HepG2 (cell line): ENCODE measurements around the gene MCRIP2. TPM values are rescaled to one million over a fixed set of nuclear protein-coding genes. Genes with fewer than 3 reads are reported as not detected.
A peak's percentile ranks its signal among the peaks of the same experiment; 100 is the strongest.

Experiments
- ATAC-seq: fragments of 200-7000 bp; cut with Tn5 transposase; 3 replicates; pipeline ENCODE4 v1.9.1; 2020; ENCODE audit warnings: mild to moderate bottlenecking, moderate library complexity
- BruUV-seq: library from RNA; stranded (reverse); fragments of 400-500 nt; replicated peaks from 2 replicates; lab custom pipeline; 2021; lab: Mats Ljungman, UMichigan
- CTCF ChIA-PET: fragments of 300-600 bp; formaldehyde crosslinking; extraction: SDS; loops from one replicate; lab custom pipeline; 2021; ENCODE audit warnings: low total read pairs, inconsistent platforms, low intra/inter-chr PET ratio; lab: Yijun Ruan, JAX
- POLR2A ChIA-PET: fragments of 350-600 bp; sonication (Branson Sonifier 250); formaldehyde crosslinking; loops from one replicate; lab custom pipeline; 2020; ENCODE audit warnings: antibody characterized with exemption, inconsistent platforms; lab: Yijun Ruan, JAX
- DNase-seq: peaks from one replicate; pipeline ENCODE4 v3.0.0-alpha.2; 2015; ENCODE audit warnings: low spot score
- FAIRE-seq: peaks from 3 replicates; lab custom pipeline; 2011; peaks lifted over from hg19 to GRCh38; lab: Jason Lieb, UNC
- H2AFZ ChIP-seq: one replicate; pipeline ENCODE4 v1.6.1; 2011; ENCODE audit warnings: low read length, inconsistent platforms
- H3K27ac ChIP-seq: fragments of 300-600 bp; 3 replicates; pipeline ENCODE4 v1.8.0; 2011; ENCODE audit warnings: mixed run types, mild to moderate bottlenecking, mixed read lengths, low read length, inconsistent platforms; ENCODE audit not compliant: insufficient read depth; ENCODE audit errors: extremely low read length
- H3K27me3 ChIP-seq, 2 experiments: fragments of 200-600 bp in 1 of 2; 2 replicates in 1 of 2; 3 replicates in 1 of 2; pipeline versions ENCODE4 v1.6.0 to v1.8.0; 2011; ENCODE audit warnings: low read length in 2 of 2, mild to moderate bottlenecking in 2 of 2, moderate library complexity in 2 of 2, inconsistent platforms in 1 of 2; ENCODE audit not compliant: insufficient read depth in 2 of 2, control insufficient read depth in 1 of 2
- H3K36me3 ChIP-seq, 2 experiments: fragments of 200-600 bp in 1 of 2; replicated peaks in 1 of 2; 2 replicates in 1 of 2; 3 replicates in 1 of 2; pipeline versions ENCODE4 v1.5.1 to v1.8.0; 2011; ENCODE audit warnings: low read length in 2 of 2, inconsistent platforms in 1 of 2; ENCODE audit not compliant: insufficient read depth in 2 of 2, control insufficient read depth in 1 of 2
- H3K4me1 ChIP-seq: 2 replicates; pipeline ENCODE4 v1.5.1; 2012; ENCODE audit warnings: low read length, inconsistent platforms; ENCODE audit not compliant: insufficient read depth
- H3K4me2 ChIP-seq: 2 replicates; pipeline ENCODE4 v1.6.0; 2011; ENCODE audit warnings: low read depth, low read length, inconsistent platforms
- H3K4me3 ChIP-seq, 3 experiments: fragments of 200-600 bp in 1 of 3; sonication (generic), shearing (Covaris generic) in 1 of 3; replicated peaks in 1 of 3; 2 replicates each; pipeline ENCODE4 v1.5.1; 2011 to 2016; ENCODE audit warnings: low read length in 3 of 3, inconsistent platforms in 2 of 3, low read depth in 2 of 3, mild to moderate bottlenecking in 2 of 3, control low read depth in 1 of 3, mixed read lengths in 1 of 3; ENCODE audit not compliant: insufficient read depth in 1 of 3
- H3K79me2 ChIP-seq: one replicate; pipeline ENCODE4 v1.6.1; 2011; ENCODE audit warnings: low read length, inconsistent platforms; ENCODE audit not compliant: insufficient read depth
- H3K9ac ChIP-seq: 2 replicates; pipeline ENCODE4 v1.6.0; 2011; ENCODE audit warnings: mild to moderate bottlenecking, low read depth, low read length, inconsistent platforms; ENCODE audit not compliant: insufficient read depth
- H3K9me3 ChIP-seq: 2 replicates; pipeline ENCODE4 v1.5.1; 2012; ENCODE audit warnings: mild to moderate bottlenecking, low read length
- H4K20me1 ChIP-seq: 2 replicates; pipeline ENCODE4 v1.6.0; 2011; ENCODE audit warnings: inconsistent platforms, mild to moderate bottlenecking, low read length, moderate library complexity; ENCODE audit not compliant: insufficient read depth
- GABPA ChIP-seq, 2 experiments: IDR thresholded peaks; 2 replicates each; pipeline ENCODE4 v1.6.1; 2011 to 2016; ENCODE audit warnings: low read depth in 2 of 2, low read length in 1 of 2, missing biosample characterization in 1 of 2, missing genetic modification characterization in 1 of 2
- KLF11 ChIP-seq: IDR thresholded peaks from 2 replicates; pipeline ENCODE4 v1.6.1; 2016; ENCODE audit warnings: missing compliant biosample characterization
- WGBS: methylation state at CpG from one replicate; pipeline ENCODE4 v1.1.6; 2017; ENCODE audit warnings: low lambda C conversion rate; 5-methylcytosine and 5-hydroxymethylcytosine counted together
- in situ Hi-C: cut with HindIII; loops from 2 replicates; pipeline ENCODE4 v1.10.0; 2017; ENCODE audit warnings: low pct_unique_long_range_greater_than_20kb; ENCODE audit not compliant: extremely low pct_ligation_motif_present
- intact Hi-C: fragments of 100-400 bp; cut with micrococcal nuclease; formaldehyde crosslinking; loops from one replicate; pipeline ENCODE4 v1.10.0; 2022; ENCODE audit not compliant: unreplicated experiment
- polyA plus RNA-seq, 8 experiments: library from polyadenylated mRNA; depleted of rRNA in 3 of 8; stranded (reverse) in 7 of 8; unstranded in 1 of 8; fragments of >200 nt; fragmentation: Illumina TruSeq in 4 of 8; extraction: Trizol in 4 of 8; gene quantifications; 2 replicates each; pipeline versions ENCODE4 v1.2.1 to v1.2.3, GENCODE V29; 2011 to 2016; ENCODE audit warnings: low read depth in 4 of 8, missing spikeins in 1 of 8, mixed read lengths in 1 of 8; ENCODE audit not compliant: insufficient read depth in 1 of 8
- total RNA-seq, 5 experiments: library from RNA; depleted of rRNA; stranded (reverse); fragments of >200 nt; fragmentation: Illumina TruSeq; extraction: Trizol; gene quantifications; 2 replicates each; pipeline ENCODE4 v1.2.3, GENCODE V29; 2016; ENCODE audit warnings: low read depth in 1 of 5
- TF ChIP-seq, protein P1 (sequence below): sonication (generic); formaldehyde crosslinking; IDR thresholded peaks from 2 replicates; pipeline ENCODE4 v1.5.1; 2020; ENCODE audit warnings: missing genetic modification reagents, mild to moderate bottlenecking, borderline replicate concordance
- TF ChIP-seq, protein P2 (sequence below): sonication (generic); formaldehyde crosslinking; IDR thresholded peaks from 2 replicates; pipeline ENCODE4 v1.8.1; 2022; ENCODE audit warnings: mild to moderate bottlenecking, missing genetic modification reagents
- TF ChIP-seq, protein P3 (sequence below): sonication (generic); formaldehyde crosslinking; IDR thresholded peaks from 2 replicates; pipeline ENCODE4 v1.4.0; 2020; ENCODE audit warnings: mild to moderate bottlenecking, missing genetic modification reagents

The MCRIP2 gene
- total and polyA plus RNA-seq, 2 of the 13 experiments (the other 11 are each of a cell fraction or from before 2014, with no cell fraction given), result 39.6 to 76.7 TPM

DNA sequence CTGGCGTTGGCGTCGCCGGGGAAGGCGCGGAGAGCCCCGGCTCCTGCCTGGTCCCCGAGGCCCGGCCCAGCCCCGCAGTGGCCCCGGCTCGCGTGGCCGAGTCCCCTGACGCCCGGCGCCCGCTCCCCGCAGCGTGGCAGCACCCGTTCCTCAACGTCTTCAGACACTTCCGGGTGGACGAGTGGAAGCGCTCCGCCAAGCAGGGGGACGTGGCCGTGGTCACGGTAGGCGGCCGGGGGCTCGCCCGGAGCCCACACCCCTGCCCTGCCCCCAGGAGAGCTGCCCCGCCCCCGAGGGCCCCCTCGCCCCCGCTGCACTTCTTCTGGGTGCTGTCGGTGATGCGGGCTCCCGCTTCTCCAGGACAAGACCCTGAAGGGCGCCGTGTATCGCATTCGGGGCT lies 8.0 kb downstream of the MCRIP2 start:
- no TSS peak for BruUV-seq
- WGBS, result 0% methylated on average over 7 of the region's 44 CpGs

More for the DNA sequence above, 8.0 kb downstream of the MCRIP2 start:
- no peak for DNase-seq
- POLR2A ChIA-PET, result interaction anchor here (0.7 to 2.4 kb wide), 7 partner anchors 13 to 147 kb away, joined by 3 to 12 read pairs (median 4); partner anchors contain the start of genes ANTKMT, METTL26, RHBDL1 and RHOT2
- CTCF ChIA-PET, result no interaction called here
- Histone ChIP-seq H3K4me2 (peak overlapping the region; percentile 83), H3K9ac (peak overlapping the region; percentile 91), H4K20me1 (peaks cover 1% of the 10 kb centered on the region; the same call in 1 of the 2 replicates), H3K27ac (peak overlapping the region; percentile 93), H2AFZ (no peak overlapping the region), H3K79me2 (peaks cover 12% of the 10 kb centered on the region), H3K27me3 (no peaks in the 10 kb centered on the region), H3K36me3 (no peaks in the 10 kb centered on the region)
- in situ Hi-C loops (no loop called here), intact Hi-C loops (loop anchor here (10.0 kb wide), 1 partner anchor 65 kb away; no protein-coding TSS in a partner anchor)
- no peak for ATAC-seq
- no peak for FAIRE-seq
- TF ChIP-seq, protein P1, sequence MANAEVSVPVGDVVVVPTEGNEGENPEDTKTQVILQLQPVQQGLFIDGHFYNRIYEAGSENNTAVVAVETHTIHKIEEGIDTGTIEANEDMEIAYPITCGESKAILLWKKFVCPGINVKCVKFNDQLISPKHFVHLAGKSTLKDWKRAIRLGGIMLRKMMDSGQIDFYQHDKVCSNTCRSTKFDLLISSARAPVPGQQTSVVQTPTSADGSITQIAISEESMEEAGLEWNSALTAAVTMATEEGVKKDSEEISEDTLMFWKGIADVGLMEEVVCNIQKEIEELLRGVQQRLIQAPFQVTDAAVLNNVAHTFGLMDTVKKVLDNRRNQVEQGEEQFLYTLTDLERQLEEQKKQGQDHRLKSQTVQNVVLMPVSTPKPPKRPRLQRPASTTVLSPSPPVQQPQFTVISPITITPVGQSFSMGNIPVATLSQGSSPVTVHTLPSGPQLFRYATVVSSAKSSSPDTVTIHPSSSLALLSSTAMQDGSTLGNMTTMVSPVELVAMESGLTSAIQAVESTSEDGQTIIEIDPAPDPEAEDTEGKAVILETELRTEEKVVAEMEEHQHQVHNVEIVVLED (CRISPR knock-in tag), result no peak
- TF ChIP-seq, protein P2, sequence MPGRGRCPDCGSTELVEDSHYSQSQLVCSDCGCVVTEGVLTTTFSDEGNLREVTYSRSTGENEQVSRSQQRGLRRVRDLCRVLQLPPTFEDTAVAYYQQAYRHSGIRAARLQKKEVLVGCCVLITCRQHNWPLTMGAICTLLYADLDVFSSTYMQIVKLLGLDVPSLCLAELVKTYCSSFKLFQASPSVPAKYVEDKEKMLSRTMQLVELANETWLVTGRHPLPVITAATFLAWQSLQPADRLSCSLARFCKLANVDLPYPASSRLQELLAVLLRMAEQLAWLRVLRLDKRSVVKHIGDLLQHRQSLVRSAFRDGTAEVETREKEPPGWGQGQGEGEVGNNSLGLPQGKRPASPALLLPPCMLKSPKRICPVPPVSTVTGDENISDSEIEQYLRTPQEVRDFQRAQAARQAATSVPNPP (CRISPR knock-in tag), result no peak
- TF ChIP-seq, protein P3, sequence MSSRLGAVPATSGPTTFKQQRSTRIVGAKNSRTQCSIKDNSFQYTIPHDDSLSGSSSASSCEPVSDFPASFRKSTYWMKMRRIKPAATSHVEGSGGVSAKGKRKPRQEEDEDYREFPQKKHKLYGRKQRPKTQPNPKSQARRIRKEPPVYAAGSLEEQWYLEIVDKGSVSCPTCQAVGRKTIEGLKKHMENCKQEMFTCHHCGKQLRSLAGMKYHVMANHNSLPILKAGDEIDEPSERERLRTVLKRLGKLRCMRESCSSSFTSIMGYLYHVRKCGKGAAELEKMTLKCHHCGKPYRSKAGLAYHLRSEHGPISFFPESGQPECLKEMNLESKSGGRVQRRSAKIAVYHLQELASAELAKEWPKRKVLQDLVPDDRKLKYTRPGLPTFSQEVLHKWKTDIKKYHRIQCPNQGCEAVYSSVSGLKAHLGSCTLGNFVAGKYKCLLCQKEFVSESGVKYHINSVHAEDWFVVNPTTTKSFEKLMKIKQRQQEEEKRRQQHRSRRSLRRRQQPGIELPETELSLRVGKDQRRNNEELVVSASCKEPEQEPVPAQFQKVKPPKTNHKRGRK (CRISPR knock-in tag), result no peak
- TF ChIP-seq GABPA (IDR thresholded peaks at IDR 0.05; ENCODE audit: low read depth, low read length) (0 out of 2 replicates have a peak, but pooled peaks have one; percentile 3), GABPA (CRISPR knock-in tag; IDR thresholded peaks at IDR 0.05; ENCODE audit: low read depth) (no peak), KLF11 (CRISPR knock-in tag) (no peak)
- TF ChIP-seq, all 625 proteins: peak for 1
- Histone ChIP-seq H3K4me3 (peak overlapping the region; percentile 71 to 79 (median 71)), H3K4me1 (peaks cover 79% of the 10 kb centered on the region), H3K9me3 (no peaks in the 10 kb centered on the region)
